Hepatocyte (in vitro differentiated cells): ENCODE data around the gene TMPRSS4.

ENCODE experiments used
- CTCF ChIP-seq: fragments of 200-600 bp; sonication (generic); IDR thresholded peaks from 2 replicates; pipeline ENCODE4 v1.5.1; 2016; ENCODE audit warnings: antibody characterized with exemption, mild to moderate bottlenecking; ENCODE audit not compliant: poor library complexity
- EZH2 ChIP-seq: fragments of 200-600 bp; sonication (generic); IDR thresholded peaks from 2 replicates; pipeline ENCODE4 v1.6.1; 2016; ENCODE audit warnings: antibody characterized with exemption, mild to moderate bottlenecking, borderline replicate concordance
- EZH2phosphoT487 ChIP-seq: fragments of 200-600 bp; sonication (generic); IDR thresholded peaks from one replicate; pipeline ENCODE4 v1.6.1; 2018; ENCODE audit warnings: antibody characterized with exemption, mild to moderate bottlenecking, low read depth, moderate library complexity; ENCODE audit not compliant: unreplicated experiment, severe bottlenecking

DNA sequence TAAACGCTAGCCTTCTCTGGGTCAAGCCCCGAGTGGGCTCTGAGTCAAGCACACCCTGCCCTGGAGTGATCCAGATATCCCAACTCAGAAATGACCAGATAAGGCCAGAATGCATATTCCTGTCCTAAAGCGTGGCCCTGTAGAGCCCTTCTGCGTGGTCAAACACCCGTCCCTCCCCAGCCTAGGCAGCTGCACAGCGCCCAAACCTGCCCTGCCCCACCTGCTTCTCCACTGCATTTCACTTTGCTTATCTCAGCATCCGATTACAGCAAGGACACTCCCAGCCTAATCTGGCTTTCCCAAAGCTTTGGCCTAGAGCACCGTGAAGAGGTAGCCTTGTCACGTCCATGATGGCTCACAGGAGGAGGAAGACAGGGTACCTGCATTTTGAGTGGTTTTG, 11.9 kb upstream of the TMPRSS4 start:
- TF ChIP-seq CTCF (no peak), EZH2 (no peak), EZH2phosphoT487 (no peak)
